SK-N-SH treated with all-trans-retinoic acid at 6 μM for 48 hours (cell line): ENCODE results near the gene PPP1R1C.

Source experiments
- PATZ1 ChIP-seq: fragments of 250-450 bp; sonication (Bioruptor Pico); IDR thresholded peaks from 2 replicates; pipeline ENCODE4 v1.8.0; 2020; ENCODE audit warnings: mild to moderate bottlenecking, moderate library complexity, borderline replicate concordance
- RARB ChIP-seq: fragments of 250-450 bp; sonication (Bioruptor Pico); IDR thresholded peaks from 2 replicates; pipeline ENCODE4 v1.8.0; 2021; ENCODE audit warnings: mild to moderate bottlenecking, moderate library complexity
- ZNF565 ChIP-seq: fragments of 450-650 bp; formaldehyde crosslinking; conservative IDR thresholded peaks from 2 replicates; pipeline ENCODE4 v1.5.0; 2020; ENCODE audit warnings: low read depth, mild to moderate bottlenecking, moderate library complexity
- ZNF70 ChIP-seq: fragments of 450-650 bp; formaldehyde crosslinking; IDR thresholded peaks from 2 replicates; pipeline ENCODE4 v1.5.0; 2020; ENCODE audit warnings: mild to moderate bottlenecking, moderate library complexity
- TF ChIP-seq, protein P1 (sequence below): fragments of 250-450 bp; sonication (Bioruptor Pico); IDR thresholded peaks from 2 replicates; pipeline ENCODE4 v1.5.1; 2020; ENCODE audit warnings: low read depth, mild to moderate bottlenecking, moderate library complexity

GRCh38 chr2:182061739-182062138 is 76.1 kb downstream of the PPP1R1C start:
- TF ChIP-seq, protein P1, sequence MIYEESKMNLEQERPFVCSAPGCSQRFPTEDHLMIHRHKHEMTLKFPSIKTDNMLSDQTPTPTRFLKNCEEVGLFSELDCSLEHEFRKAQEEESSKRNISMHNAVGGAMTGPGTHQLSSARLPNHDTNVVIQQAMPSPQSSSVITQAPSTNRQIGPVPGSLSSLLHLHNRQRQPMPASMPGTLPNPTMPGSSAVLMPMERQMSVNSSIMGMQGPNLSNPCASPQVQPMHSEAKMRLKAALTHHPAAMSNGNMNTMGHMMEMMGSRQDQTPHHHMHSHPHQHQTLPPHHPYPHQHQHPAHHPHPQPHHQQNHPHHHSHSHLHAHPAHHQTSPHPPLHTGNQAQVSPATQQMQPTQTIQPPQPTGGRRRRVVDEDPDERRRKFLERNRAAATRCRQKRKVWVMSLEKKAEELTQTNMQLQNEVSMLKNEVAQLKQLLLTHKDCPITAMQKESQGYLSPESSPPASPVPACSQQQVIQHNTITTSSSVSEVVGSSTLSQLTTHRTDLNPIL (CRISPR knock-in tag): no peak
- TF ChIP-seq RARB (CRISPR knock-in tag) (no peak), PATZ1 (no peak), ZNF70 (CRISPR knock-in tag) (no peak), ZNF565 (no peak)
